Stimulated activated CD4-positive, alpha-beta T cell treated with anti-CD3 and anti-CD28 coated beads, Interleukin-4, amount 100 ng/mL, for 24 hours (primary cell): ENCODE measurements around the gene NEIL1.
"Not testable (repeated sequence)": the region's sequence is repeated elsewhere in the genome, so short reads cannot be mapped to it uniquely, and the experiment has no call there.

ENCODE experiments used
- DNase-seq: peaks from one replicate; pipeline ENCODE4 v3.0.0-alpha.2; 2020

The NEIL1 gene, protein sequence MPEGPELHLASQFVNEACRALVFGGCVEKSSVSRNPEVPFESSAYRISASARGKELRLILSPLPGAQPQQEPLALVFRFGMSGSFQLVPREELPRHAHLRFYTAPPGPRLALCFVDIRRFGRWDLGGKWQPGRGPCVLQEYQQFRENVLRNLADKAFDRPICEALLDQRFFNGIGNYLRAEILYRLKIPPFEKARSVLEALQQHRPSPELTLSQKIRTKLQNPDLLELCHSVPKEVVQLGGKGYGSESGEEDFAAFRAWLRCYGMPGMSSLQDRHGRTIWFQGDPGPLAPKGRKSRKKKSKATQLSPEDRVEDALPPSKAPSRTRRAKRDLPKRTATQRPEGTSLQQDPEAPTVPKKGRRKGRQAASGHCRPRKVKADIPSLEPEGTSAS

DNA sequence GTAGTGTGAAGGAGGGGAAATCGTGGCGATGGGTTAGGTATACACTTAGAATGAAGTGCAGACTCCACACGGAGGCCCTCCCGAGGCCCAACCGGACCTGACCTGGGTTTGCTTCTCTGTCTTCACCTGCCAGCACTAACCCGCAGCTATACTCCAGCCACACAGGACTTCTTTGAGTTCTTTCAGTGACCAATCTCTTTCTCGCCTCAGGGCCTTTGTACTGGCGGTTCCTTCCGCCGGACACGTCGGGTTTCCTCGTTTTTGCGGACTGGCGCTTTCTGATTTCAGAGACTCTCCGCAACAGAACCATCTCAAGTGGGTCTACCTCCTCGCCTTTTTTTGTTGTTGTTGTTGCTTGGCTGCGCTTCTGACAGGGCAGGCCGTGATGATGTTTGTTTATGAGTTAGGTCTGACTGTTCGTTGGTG lies at the start of gene NEIL1:
NEIL1 (plus strand) TSS at position 244 of the 426 bp plus-strand sequence. CDS start 1,867 bp downstream, outside the sequence.
- DNase-seq = no peak

DNA sequence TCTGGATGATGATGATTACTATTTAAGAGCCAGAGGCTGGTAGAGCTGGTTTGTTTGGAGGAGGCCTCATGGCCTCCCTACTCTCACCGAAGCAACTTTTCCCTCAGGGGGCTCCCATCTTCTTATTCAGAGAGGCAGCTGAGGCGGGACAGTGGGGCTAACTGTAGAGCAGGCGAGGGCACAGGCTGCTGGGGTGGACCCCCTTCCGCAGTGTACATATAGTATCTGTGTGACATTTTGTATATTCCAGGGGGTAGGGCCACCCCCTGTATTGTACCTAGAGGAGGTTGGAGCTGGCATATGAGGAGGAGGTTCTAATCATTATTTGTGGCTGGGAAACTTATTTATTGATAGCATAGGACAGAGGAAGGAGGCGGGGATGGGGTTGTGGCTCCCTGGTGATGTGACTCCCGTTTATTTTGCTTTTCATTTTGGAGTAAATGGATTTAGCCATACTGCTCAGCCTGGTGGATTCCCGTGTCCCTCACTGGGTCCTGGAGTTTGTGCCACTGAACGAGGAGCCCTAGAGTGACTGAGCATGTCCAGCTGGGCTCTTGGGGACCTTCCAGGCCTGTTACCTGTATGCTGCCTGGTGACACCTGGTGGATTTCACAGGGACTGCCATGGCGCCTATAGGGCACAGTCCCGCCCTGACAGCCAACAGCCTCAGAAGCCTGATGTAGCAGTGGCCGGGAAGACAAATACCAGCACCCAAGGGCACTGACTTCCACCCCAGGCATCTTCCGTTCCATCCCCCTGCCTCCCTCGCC lies 48.1 kb upstream of the NEIL1 start:
- DNase-seq = not testable (repeated sequence)

DNA sequence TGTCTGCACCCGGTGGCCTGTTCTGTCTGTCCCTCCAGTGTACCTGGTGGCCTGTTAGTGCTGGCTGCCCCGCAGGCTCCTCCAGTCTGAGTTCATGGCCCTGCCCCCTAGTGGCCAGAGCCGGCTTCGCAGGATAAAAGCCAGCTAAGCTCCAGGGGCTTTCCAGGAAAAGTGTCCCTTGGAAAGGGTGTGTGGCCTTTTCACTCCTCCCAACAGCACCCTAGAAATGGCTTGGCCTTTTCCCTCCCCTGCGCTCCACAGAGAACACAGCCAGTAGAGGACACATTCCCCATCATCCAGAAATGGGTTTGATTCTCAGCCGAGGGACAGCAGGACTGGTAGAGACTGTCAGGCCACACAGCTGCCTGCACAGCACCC lies 47.5 kb upstream of the NEIL1 start:
- DNase-seq = peak; percentile 65

DNA sequence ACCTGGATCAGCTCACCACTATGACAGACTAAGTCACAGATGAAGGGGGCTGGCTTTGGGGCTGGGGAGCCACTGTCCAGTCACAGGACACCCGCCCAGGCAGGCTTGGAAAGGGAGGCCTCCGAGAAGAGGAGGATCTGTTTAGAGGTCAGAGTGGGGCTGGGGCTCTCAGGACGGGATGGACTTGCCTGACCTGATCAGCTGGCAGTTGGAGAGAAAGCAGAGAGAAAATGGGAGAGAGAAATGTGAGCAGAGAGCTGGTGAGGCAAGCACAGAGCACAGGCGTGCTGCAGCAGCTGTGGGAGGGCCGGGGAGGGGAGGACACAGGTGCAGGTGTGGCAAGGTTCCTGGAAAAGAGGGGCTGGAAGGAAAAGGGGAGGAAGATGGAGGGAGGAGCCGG lies 46.8 kb upstream of the NEIL1 start:
- not testable (repeated sequence) for DNase-seq

DNA sequence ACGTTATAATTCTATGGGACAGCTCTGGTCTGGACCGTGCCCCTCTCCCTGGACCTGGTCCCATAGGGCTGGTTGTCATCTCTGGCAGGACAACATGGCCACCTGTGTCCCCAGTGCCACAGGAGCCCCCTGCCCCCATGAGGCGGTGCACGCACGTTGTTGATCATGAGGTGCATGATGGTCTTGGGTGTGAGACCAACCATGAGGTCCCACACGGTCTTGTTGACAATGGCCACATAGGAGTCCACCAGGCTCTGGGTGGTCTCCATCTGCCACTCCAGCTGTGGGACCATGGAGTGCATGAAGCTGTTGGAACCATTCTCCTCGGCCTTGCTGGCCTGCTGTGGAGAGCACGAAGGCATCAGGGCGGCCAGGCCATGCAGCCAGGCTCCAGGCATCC lies 44.5 kb upstream of the NEIL1 start:
- no peak for DNase-seq

DNA sequence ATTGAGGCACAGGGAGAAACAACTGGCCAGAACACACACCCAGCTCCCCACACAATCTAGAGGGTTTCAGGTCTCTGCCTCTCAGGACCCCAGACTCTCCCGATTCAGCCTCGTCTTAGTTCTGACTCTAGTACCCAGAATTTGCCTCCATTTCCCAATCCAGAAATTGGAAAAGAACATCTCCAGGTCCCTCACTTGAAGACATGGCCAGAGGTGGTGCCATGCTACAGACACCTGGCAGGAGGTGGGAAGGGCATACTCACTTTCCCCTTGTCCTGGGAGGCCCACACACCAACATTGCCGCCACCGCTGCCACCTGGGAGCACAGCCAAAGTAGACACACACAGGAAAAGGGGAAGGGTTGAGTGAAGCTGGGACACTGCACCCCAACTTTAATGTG lies 44.1 kb upstream of the NEIL1 start:
- DNase-seq = not testable (repeated sequence)

DNA sequence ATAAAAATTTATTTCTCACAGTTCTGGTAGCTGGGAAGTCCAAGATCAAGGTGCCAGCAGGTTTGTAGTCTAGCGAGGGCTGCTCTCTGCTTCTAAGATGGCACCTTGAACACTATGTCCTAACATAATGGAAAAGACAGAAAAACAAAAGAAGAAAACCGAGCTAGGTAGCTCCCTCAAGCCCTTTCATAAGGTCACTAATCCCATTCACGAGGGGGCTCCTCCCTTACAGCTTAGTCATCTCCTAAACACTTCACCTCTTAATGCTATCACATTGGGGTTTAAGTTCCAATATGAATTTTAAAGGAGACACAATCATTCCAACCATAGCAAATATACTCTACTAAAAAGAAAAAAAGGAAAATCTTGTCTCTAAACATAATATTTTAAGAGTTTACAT lies 40.7 kb upstream of the NEIL1 start:
- no peak for DNase-seq

DNA sequence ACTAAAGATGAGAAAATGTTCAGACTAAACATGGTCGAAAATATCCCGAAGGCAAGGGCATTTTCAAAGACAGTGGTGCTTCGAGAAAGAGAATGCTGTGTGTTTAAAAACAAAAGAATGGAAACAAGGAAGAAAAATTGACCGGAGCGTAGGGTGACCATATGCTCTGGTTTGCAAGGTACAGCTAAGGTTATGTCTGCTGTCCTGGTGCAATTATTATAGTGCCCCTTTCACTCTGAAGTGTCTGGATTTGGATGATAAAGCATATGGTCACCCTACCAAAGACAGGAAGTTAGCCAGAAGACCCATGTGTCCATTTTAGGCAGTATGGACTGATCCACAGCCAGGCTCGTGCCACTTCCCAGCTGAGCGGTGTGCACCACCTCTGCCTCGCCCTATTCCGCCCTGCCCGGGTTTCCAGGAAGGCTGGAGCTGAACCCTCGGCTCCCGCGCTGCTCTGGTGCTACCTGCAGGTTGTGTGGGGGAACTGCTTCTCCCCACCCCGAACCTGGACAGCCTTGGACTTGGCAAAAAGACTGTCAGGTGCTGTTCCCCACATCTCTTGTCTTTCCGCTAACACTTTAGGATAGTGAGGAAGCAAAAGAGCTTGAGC lies 39.0 kb upstream of the NEIL1 start:
- DNase-seq = no peak

DNA sequence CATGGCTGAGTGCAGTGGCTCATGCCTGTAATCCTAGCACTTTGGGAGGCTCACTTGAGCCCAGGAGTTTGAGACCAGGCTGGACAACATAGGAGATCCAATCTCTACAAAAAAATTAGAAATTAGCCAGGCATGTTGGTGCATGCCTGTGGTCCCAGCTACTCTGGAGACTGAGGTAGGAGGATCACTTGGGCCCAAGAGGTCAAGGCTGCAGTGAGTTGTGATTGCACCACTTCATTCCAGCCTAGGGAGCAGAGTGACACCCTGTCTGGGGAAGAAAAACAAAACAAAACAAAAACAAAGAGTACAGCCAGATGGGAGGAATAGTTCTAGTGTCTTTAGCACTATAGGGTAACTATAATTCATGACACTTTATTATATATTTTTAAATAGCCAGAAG lies 37.1 kb upstream of the NEIL1 start:
- no peak for DNase-seq

DNA sequence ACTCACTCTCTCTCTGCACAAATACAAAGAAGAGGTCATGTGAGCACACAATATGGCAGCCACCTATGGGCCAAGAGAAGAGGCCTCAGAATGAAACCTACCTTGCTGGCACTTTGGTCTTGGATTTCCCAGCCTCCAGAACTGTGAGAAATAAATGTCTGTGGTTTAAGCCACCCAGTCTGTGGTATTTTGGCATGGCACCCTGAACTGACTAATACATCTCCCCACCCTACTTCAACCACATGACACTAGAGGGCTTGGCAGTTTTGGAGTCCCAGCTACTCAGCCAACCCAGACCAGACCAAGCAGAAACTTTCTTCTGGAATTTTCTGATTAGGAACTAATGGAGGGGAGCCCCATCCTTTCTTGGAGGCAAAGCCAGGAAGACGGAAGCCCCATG lies 34.3 kb upstream of the NEIL1 start:
- DNase-seq = not testable (repeated sequence)

DNA sequence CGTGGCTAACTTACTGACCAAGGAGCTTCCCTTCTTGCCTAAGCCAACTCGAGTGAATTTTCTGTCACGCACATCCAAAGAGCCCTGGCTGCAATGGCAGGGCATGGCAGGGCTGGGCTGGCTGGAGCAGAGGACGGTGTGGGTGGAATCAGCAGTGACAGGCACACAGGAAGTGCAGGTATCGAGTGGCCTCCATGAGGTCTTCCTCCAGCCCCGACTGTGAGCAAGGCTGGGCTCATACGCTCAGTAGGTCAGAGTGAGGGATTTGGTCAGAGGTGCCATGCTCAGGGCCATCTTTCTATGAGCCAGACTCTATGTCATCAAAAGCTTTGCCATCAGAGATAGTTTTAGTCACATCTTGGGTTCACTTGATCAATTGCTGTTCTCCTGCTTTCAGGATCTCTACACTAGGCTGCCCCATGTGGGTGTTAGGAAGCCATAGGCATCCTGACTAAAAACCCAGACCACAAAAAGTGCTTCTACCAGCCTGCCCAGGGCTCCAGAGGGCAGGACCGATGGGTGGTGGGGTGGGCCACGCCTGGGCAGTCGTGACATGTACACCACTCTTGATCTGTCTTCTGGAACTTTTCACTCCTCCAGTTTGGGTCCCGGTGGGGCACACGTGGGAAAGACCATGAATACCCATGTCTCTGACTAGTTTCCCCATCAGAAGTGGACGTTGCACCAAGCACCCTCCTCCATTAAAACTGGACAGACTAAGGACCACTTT lies 33.6 kb upstream of the NEIL1 start:
- DNase-seq = no peak

DNA sequence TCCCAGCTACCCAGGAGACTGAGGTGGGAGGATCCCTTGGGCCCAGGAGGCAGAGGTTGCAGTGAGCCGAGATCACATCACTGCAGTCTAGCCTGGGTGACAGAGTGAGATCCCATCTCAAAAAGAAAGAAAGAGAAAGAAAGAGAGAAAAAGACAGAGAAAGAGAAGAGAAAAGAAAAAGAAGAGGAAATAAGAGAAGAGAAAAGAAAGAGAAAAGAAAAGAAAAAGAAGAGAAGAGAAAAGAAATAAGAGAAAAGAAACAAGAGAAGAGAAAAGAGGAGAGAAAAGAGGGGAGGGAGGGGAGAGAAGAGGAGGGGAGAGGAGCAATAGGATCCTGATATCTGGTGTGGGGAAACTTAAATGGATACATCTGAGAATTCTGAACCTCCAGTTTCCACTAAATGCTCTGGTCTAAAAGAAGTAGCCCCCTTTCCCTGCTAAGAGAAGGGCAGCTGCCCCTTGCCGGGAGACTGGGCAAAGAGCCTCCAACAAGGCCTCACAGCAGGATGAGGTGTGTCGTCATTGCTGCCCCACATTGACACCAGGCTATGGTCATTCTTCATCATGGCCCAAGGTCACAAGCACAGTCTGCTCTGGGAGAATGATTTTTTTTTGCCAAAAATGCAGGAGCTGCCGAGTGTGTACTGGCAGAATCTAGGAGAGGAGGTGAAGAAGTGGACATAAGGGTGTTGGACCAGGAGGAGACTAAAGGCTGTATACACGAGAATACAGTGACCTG lies 32.1 kb upstream of the NEIL1 start:
- DNase-seq = no peak

DNA sequence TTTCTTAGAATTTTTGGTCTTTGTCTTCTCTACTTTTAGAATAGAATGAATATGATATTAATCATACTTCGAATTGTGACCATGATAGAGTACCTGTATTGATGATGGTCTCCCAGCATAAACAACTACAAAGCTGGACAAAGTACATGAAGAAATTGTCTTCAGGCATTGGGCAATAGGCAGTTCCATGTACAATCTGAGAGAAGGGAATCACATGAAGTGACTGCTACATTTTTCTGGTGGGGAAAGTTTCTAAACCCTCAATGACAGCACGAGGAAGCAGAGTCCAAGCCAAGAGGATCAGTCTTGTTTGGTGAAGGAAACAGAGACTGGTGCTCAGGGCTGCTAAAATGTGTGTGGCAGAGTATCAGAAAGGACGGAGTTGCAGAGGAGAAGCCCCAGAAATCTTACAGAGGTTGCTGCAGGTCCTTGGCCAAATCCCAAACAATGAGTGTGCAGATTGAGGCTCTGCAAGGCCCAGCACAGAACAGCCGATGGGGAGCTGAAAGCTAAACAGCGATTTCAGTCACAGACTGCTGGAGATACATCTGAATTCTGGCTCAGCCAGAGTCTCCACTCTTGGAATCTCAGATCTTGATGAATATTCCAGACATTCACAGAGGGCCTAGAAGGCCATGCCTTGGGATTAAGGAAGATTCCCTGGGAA lies 27.5 kb upstream of the NEIL1 start:
- DNase-seq = not testable (repeated sequence)

DNA sequence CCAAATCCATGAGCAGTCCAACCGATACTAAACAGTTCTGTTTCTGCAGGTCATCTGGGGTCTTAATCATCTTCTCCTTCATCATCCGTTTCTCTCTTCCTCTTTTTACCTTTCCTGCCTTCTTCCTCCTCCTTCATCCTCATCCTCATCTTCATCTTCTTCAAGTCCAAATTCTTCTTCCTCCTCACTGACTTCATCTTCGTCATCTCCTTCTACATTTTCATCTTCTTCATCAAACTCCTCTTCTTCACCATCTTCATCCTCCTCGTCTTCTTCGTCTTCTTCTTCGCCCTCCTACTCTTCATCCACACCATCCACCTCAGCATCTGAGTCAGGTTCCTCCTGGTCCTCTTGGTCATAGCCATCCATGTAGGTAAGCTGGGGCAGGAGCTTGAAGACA lies 25.1 kb upstream of the NEIL1 start:
- no peak for DNase-seq

DNA sequence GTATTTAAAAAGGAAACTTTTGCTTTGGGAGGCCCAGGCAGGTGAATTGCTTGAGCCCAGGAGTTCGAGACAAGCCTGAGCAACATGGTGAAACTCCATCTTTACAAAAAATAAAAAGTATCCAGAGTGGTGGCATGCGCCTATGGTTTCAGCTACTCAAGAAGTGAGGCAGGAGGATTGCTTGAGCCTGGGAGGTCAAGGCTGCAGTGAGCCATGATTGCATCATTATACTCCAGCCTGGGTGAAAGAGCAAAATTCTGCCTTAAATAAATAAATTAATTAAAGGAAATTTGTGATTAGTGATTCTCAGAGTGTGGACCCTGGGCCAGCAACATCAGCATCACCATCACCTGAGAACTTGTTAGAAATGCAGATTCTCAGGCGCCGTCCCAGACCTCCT lies 20.9 kb upstream of the NEIL1 start:
- DNase-seq = no peak

DNA sequence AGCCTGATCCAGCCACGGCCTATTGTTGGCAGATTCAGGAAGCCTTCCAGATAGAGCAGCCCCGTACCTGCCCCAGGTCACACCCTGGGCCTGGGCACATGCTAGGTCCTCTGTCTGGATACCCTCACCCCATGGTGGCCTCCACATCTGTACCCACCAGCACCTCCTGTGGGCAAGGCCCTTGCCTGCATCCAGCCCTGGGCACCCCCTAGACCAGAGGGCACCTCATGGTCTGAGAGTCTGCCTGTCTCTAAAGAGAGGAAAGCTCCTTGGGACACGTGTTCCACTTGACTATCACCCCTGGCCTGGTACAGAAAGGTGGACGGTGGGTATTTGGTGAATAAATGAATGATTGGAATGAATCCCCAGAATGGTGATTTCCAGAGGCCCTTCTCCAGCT lies 19.8 kb upstream of the NEIL1 start:
- no peak for DNase-seq

DNA sequence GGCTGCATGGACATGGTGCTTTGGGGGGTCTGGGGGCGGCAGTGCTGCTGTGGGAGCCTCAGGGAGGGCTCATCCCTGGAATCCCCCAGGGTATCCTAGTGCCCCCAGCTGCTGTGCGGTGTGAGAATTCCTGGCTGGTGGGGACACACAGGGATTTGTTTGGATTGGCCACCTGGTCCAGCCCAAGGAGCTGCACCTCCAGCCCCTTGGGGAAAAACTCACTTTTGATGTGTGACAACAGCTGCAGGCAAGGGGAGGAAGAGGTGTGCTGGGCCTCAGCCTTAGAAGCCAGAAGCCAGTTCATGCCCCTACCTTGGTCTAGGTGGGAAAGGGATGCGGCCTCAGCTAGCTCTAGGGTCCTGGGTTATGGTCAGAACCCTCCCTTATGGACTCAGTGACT lies 19.3 kb upstream of the NEIL1 start:
- DNase-seq = no peak

DNA sequence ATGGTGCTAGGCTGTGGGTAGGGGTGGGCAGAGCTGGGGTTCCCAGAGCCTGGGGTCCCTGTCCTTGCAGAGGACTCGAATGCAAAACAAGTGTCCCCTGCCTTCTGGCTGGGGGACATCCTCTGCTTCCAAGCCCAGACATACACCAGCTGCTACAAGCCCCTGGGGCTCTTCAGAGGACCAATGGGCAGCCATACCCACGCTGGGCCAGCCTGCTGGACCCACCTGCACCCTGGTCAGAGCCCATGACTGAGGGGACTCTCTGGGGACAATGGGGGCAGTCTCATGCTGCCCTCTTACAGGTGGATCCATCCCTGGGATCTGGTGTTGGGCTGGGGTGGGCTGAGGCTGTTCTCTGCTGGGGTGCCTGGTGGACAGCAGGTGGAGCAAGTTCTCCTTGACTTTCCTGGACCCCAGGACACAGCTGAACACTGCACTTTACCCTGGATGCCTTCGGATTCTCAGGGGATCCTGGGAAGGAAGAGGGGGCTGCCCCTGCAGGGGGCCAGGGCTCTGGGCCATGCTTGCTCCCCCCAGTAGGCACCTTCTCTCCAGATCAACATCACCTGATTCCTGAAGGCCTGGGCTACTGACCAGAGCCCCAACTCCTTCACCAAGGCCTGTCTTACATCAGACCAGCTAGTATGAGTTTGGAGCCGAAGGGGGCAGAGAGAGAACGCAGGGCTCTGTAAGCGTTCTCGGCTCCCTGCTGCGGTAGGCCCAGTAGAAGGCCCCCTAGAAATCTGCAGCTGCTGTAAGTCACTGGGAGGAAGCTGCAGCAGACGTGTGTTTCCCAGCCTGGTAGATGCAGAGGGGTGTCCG lies 18.1 kb upstream of the NEIL1 start:
- no peak for DNase-seq

DNA sequence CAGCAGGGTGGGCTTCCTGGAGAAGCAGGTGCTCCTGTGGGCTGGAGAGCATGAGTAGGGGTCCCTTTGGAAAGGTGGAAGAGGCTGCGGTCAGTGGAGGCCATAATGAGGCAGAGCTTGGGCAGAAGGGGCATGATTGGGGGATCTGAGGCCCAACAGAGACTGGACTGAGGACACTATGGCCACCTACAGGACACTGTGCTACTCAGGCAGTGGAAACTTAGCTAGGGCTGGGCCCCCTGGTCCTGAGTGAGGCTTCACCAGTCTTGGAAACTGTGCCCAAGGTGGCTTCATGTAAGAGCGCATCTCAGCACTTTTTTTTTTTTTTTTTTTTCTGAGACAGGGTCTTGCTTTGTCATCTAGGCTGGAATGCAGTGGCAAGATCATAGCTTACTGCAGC lies 17.3 kb upstream of the NEIL1 start:
- DNase-seq = no peak

DNA sequence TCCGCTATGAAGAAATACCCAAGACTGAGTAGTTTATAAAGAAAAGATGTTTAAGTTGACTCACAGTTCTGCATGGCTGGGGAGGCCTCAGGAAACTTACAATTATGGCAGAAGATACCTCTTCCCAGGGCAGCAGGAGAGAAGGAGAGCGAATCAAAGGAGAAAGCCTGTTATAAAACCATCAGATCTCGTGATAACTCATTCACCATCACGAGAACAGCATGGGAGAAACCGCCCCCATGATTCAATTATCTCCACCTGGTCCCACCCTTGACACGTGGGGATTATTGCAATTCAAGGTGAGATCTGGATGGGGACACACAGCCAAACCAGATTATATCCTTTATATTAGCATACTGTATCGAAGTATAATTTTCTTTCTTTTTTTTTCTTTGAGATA lies 14.7 kb upstream of the NEIL1 start:
- DNase-seq = not testable (repeated sequence)
